HG03571 (cell line): ENCODE results near the gene FCGR2B.
"Not testable (repeated sequence)": the region's sequence is repeated elsewhere in the genome, so short reads cannot be mapped to it uniquely, and the experiment has no call there.

Source experiments
- ATAC-seq: cut with Tn5 transposase; IDR thresholded peaks from one replicate; pipeline ENCODE4 v1.9.1; 2021; ENCODE audit not compliant: unreplicated experiment

Gene FCGR2B

GRCh38 chr1:161662684-161663339, at the start of gene FCGR2B:
TSS of gene FCGR2B (plus strand) at chr1:161663143. CDS start at chr1:161663242, 99 bp downstream.
- peak; percentile 58 for ATAC-seq

GRCh38 chr1:161616417-161616816, 46.5 kb upstream of the FCGR2B start:
- ATAC-seq, result not testable (repeated sequence)

DNA sequence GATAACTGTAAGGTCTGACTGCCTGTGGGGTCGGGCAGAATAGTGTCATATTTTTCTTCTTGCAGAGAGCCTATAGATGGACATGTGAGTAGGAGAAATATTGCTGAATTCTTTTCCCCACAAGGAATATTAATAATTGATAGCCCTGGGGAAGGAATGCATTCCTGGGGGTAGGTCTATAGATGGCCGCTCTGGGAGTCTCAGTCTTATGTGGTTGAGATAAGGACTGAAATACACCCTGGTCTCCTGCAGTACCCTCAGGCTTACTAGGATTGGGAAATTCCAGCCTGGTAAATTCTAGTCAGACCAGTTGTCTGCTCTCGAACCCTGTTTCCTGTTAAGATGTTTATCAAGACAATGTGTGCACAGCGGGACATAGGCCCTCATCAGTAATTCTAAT, 44.4 kb upstream of the FCGR2B start:
- ATAC-seq, result not testable (repeated sequence)

- ATAC-seq, result not testable (repeated sequence)
These were observed 42.5 kb upstream of the FCGR2B start for GRCh38 chr1:161620399-161620798.

DNA sequence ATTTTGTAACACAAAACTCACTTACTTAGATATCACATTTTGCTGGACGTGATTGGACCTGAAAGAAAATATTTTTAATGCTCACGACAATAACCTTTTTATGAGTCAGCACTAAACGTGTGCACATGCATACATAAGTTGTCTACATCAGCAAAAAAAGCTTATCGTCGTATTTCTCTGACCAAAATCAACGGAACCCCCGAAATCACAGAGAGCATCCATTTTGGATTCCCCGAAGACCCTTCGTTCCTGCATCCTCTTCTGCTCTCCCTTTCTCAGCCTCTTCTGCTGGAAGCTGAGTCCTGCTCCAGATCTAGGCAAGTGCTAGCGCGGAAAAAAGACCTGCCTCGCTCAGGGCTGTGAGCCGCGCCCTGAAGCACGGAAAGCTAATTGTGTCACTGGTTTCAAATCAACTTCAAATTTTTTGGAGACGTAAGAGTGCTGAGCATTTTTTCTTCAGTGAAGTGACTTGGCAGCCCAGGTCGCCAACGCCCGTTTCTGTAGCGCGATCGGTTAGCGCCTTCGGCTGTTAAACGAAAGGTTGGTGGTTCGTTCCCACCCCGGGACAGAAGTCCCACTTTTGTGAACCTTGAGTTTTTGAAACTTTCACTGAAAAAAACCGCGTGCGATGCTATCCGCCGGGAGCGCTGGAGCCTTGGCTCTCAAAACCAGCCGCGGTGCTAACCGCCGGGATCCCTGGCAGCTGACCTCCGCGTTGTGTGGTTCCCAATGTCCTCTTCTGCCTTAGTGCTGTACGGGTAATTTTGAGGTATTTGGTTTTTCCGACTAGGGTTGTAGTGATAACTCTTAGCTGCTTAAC, 41.6 kb upstream of the FCGR2B start:
- not testable (repeated sequence) for ATAC-seq

DNA sequence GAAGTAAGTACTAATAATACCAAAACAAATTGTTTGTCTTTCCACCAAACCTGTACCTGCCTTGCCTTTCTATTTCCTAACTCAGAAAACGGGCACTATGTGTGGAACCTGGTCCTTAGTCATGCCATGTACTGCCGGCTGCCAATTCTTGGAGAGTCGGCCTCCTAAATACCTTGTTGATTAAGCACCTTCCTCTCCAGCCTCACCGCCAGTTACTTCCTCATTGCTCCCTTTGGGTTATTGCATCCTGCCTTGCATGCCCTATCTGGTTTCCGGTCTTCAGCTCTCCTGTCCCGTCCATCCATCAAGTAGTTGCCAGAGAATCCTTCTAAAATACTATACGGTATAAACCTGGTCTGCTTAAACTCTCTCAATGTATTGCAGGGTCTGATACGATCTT, 40.9 kb upstream of the FCGR2B start:
- not testable (repeated sequence) for ATAC-seq

- ATAC-seq, result peak; percentile 53
These were observed 39.4 kb upstream of the FCGR2B start for GRCh38 chr1:161623401-161624051.

GRCh38 chr1:161624605-161625004, 38.3 kb upstream of the FCGR2B start:
- ATAC-seq, result not testable (repeated sequence)

GRCh38 chr1:161626445-161627146, 36.3 kb upstream of the FCGR2B start:
- not testable (repeated sequence) for ATAC-seq

DNA sequence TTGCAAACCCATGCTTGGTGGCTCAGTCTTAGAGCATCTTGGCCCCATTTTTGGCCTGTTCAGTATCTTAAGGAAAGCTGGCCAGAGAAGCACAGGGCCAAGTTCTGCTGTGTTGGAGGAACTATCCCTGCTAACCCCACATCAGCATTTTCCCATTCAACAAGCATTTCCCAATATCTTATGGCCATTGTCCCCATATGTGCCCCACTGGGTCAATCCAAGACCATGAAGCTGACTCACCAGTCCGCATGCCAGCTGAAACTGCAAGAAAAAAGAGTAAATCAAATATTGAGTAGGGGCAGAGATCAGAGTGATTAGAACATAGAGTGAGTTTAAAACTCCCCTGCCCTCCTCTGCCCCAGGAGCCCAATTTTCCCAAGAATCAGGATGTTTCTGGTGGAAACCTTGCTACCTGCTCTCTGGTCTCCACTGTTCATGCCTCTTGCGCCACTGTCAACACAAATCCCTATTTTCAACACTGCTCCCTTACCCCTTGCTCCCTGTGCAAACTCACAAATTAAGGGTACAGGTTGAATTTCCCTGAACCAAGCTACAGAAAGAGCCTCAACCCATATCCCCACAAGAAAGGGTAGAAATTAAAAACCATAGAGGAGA, 32.7 kb upstream of the FCGR2B start:
- ATAC-seq, result not testable (repeated sequence)

GRCh38 chr1:161631076-161631475, 31.9 kb upstream of the FCGR2B start, which contains the start of gene FCGR3B:
TSS of gene FCGR3B (minus strand) at chr1:161631176. CDS start at chr1:161631094, 82 bp downstream.
- ATAC-seq, result no peak

DNA sequence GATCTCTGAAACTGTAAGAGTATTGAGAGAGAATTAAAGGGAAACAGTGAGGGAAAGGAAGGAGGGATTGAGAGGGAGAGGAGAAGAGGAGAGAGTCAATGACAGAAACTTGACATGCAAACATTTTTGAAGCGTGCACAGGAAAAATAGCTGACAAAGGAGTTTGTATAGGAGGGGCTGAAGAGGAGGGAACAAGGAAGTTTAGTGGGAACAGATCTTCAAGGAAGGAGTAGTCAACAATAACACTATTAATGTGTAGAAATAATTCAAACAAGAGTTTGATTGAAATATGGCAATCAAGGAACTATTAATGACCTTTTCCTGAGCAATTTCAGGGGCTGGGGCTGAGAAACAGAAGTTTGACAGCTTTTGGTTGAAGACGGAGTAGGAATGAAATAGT, 27.9 kb upstream of the FCGR2B start:
- not testable (repeated sequence) for ATAC-seq

DNA sequence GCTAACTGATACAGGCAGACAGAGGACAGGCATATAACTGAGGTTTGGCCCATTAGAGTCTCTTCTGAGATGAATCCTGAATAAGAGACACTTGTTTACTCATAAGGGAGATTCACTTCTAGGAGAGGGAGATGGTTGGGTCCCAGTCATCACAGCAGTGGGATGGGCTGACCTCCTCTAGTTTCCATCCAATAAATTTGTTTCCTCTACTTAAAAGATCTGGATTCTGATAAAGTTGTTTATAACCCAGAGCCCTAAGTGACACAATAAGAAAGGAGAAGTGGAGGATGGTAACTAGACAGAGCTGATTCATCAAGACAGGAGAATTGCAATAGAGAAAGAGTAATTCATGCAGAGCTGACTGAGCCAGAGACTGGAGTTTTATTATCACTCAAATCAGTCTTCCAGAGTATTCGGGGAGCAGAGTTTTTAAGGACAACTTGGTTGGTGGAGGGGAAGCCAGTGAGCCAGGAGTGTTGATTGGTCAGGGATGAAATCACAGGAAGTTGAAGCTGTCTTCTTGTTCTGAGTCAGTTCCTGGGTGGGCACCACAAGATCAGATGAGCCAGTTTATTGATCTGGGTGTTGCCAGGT, 26.7 kb upstream of the FCGR2B start:
- not testable (repeated sequence) for ATAC-seq

GRCh38 chr1:161636976-161637375, 26.0 kb upstream of the FCGR2B start:
- ATAC-seq, result not testable (repeated sequence)

DNA sequence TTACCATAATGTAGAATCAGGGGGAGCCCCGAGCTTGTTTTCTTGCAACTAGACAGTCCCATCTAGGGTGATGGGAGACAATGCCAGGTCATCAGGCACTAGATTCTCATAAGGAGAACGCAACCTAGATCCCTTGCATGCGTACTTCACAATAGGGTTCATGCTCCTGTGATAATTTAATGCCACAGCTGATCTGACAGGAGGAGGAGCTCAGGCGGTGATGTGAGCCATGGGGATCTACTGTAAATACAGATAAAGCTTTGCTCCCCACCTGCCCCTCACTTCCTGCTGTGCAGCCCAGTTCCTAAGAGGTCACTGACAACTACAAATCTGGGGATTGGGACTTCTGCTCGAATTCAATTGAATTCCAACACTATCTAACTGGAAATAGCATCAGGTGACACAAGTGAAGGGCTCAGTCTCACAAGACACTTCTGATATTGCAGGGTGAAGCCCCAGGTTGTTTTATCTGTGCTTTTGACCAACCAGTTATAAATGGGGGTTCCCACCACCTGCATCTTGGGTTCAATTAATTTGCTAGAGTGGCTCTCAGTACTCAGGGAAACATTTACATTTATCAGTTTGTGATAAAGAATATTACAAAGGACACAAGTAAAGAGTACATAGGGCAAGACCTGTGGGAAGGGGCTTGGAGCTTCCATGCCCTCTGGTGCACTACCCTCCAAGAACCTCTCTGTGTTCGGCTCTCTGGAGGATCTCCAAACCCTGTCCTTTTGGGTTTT, 24.5 kb upstream of the FCGR2B start:
- ATAC-seq, result not testable (repeated sequence)

DNA sequence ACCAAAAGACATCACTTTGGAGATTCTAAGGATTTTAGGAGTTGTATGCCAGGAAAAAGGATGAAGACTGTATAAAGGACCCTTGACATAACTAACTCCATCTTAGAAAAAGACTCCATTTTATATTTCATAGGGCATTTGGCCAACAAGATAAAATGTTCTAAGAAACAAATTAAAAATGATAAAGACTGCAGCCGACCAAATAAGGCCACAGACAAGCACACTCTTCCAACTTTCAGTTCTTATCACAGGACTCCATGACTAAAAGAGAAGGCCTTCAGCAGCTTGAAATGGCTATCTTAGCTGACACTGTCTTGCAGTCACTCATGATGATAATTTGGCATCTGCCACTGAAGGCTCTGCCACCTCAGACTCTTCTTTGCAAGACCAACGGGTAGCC, 23.7 kb upstream of the FCGR2B start:
- ATAC-seq, result not testable (repeated sequence)

- not testable (repeated sequence) for ATAC-seq
These were observed 20.2 kb upstream of the FCGR2B start for GRCh38 chr1:161642697-161643096.

- ATAC-seq, result not testable (repeated sequence)
These were observed 19.3 kb upstream of the FCGR2B start for GRCh38 chr1:161643481-161644208.

DNA sequence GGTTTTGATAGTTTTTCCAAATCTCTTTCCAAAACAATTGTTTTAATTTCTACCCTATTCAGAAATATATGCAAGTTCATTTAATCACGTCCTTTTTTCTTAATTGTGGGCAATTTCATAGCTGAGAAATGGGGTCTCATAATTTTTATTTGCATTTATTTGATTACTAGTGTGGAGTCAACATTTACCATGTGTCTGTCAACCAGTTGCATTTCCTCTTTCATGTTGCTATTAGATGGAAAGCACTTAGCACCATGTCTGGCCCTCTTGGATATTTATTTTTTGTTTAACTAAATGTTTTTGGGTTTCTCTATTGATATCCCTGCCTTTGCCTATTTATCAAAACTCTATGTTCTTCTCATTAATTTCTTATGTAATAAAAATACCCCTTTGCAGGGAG, 18.1 kb upstream of the FCGR2B start:
- ATAC-seq, result not testable (repeated sequence)
